Esophagus muscularis mucosa (tissue), 4 donors: ENCODE data around the gene ZNF211. TPM values are rescaled to one million over a fixed set of nuclear protein-coding genes. Genes with fewer than 3 reads are reported as not detected.
A peak's percentile ranks its signal among the peaks of the same experiment; 100 is the strongest.

Source experiments
- DNase-seq: peaks from one replicate; pipeline ENCODE4 v3.0.0-alpha.2; 2017; ENCODE audit errors: extremely low spot score
- H3K27ac ChIP-seq, 4 donors: fragments of 200-600 bp; sonication (generic); replicated peaks in 1 of 4; 1 replicate in 3 of 4; 2 replicates in 1 of 4; pipeline ENCODE4 v1.5.1; 2016 to 2019; ENCODE audit warnings: mild to moderate bottlenecking in 1 of 4
- H3K27me3 ChIP-seq, 4 donors: fragments of 200-600 bp; sonication (generic); one replicate each; pipeline versions ENCODE4 v1.5.1 to v1.6.0; 2016 to 2019
- H3K36me3 ChIP-seq, 4 donors: fragments of 200-600 bp; sonication (generic); one replicate each; pipeline ENCODE4 v1.5.1; 2016 to 2019
- H3K4me1 ChIP-seq, 4 donors: fragments of 200-600 bp; sonication (generic); one replicate each; pipeline ENCODE4 v1.5.1; 2016 to 2019
- H3K4me3 ChIP-seq, 4 donors: fragments of 200-600 bp; sonication (generic); 1 replicate in 2 of 4; 2 replicates in 2 of 4; pipeline ENCODE4 v1.5.1; 2016 to 2019; ENCODE audit warnings: mild to moderate bottlenecking in 4 of 4, moderate library complexity in 1 of 4
- H3K9me3 ChIP-seq, 4 donors: fragments of 200-600 bp; sonication (generic); 1 replicate in 3 of 4; 2 replicates in 1 of 4; pipeline ENCODE4 v1.5.1; 2016 to 2019
- CTCF ChIP-seq, 3 experiments: fragments of 200-600 bp in 2 of 3; fragments of 450-650 bp in 1 of 3; sonication (generic) in 2 of 3; IDR thresholded peaks; one replicate each; pipeline ENCODE4 v1.5.1; 2017 to 2019; ENCODE audit warnings: antibody characterized with exemption in 3 of 3, mild to moderate bottlenecking in 2 of 3, moderate library complexity in 1 of 3
- EP300 ChIP-seq: sonication (generic); formaldehyde crosslinking; IDR thresholded peaks from one replicate; pipeline ENCODE4 v1.6.1; 2017; ENCODE audit warnings: antibody characterized with exemption
- POLR2A ChIP-seq: fragments of 450-650 bp; IDR thresholded peaks from one replicate; pipeline ENCODE4 v1.6.1; 2017; ENCODE audit warnings: antibody characterized with exemption, moderate library complexity, mild to moderate bottlenecking, low read depth
- POLR2AphosphoS5 ChIP-seq, 2 donors: sonication (generic); formaldehyde crosslinking; IDR thresholded peaks; one replicate each; pipeline ENCODE4 v1.6.1; 2017; ENCODE audit warnings: antibody characterized with exemption in 2 of 2
- WGBS: methylation state at CpG from one replicate; pipeline ENCODE4 v1.1.5; 2018; 5-methylcytosine and 5-hydroxymethylcytosine counted together
- intact Hi-C: fragments of 100-400 bp; cut with DNase I; formaldehyde crosslinking; loops from one replicate; pipeline ENCODE4 v1.15.1; 2023
- total RNA-seq, 4 donors: library from RNA; depleted of rRNA; stranded (reverse); fragments of >200 nt; gene quantifications; one replicate each; pipeline versions ENCODE4 v1.1.0 to v1.2.1, GENCODE V29; 2016

ZNF211 gene
- total RNA-seq, 4 donors from 2014 or later, result 9.4 to 14.8 (median 11.0) TPM

GRCh38 chr19:57648331-57649003 is 15.5 kb downstream of the ZNF211 start:
- H3K9me3 ChIP-seq, result peaks cover 0 to 23% (median 7%) of the 10 kb centered on the region in 4 donors
- peak; percentile 66 for DNase-seq
- peaks cover 0 to 3% (median under 1%) of the 10 kb centered on the region in 4 donors for H3K36me3 ChIP-seq
- intact Hi-C loops, result no loop called here
- no peaks in the 10 kb centered on the region for H3K27me3 ChIP-seq
- no peak overlapping the region for H3K27ac ChIP-seq
- 66% methylated on average over 6 of the region's 6 CpGs for WGBS
- H3K4me1 ChIP-seq, result peaks cover 0 to 3% (median 0%) of the 10 kb centered on the region in 4 donors
- no peak overlapping the region for H3K4me3 ChIP-seq
- TF ChIP-seq POLR2AphosphoS5 (IDR thresholded peaks at IDR 0.05) (no peak), CTCF (IDR thresholded peaks at IDR 0.05) (no peak), POLR2A (no peak), EP300 (no peak)

GRCh38 chr19:57651654-57651996 is 18.7 kb downstream of the ZNF211 start:
- peak overlapping the region in 1 of 4 donors; percentile 9 for H3K4me3 ChIP-seq
- no peaks in the 10 kb centered on the region for H3K36me3 ChIP-seq
- 51% methylated on average over 6 of the region's 6 CpGs for WGBS
- H3K9me3 ChIP-seq, result peaks cover 0 to 11% (median 2%) of the 10 kb centered on the region in 4 donors
- TF ChIP-seq POLR2A (no peak), EP300 (no peak), POLR2AphosphoS5 (IDR thresholded peaks at IDR 0.05) (no peak), CTCF (IDR thresholded peaks at IDR 0.05) (no peak)
- H3K27ac ChIP-seq, result no peak overlapping the region
- H3K4me1 ChIP-seq, result peaks cover 0 to 3% (median 0%) of the 10 kb centered on the region in 4 donors
- DNase-seq, result peak; percentile 37
- intact Hi-C loops, result no loop called here
- H3K27me3 ChIP-seq, result peaks cover 0 to 4% (median 0%) of the 10 kb centered on the region in 4 donors

DNA sequence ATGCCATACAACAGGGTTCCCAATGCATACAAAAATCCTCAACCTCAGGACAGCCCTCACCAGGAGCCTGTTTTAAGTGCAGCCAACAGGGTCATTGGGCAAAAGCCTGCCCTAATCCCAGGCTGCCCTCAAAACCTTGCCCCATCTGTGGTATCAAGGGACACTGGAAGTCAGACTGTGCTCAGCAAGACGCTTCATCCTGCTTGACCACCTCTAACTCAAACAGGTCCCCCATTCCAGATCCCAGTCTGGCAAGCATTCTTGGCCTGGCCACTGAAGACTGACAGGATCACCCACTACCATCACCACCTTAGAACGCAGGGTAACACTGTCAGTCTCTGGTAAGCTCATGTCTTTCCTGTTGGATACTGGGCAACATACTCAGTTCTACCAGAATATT is 20.7 kb downstream of the ZNF211 start:
- Histone ChIP-seq H3K36me3 (no peaks in the 10 kb centered on the region), H3K27me3 (peaks cover 0 to 4% (median 0%) of the 10 kb centered on the region in 4 donors), H3K4me3 (no peak overlapping the region), H3K27ac (no peak overlapping the region), H3K9me3 (peaks cover 0 to 3% (median 0%) of the 10 kb centered on the region in 4 donors), H3K4me1 (peaks cover 0 to 3% (median 0%) of the 10 kb centered on the region in 4 donors)
- intact Hi-C loops, result no loop called here
- TF ChIP-seq CTCF (IDR thresholded peaks at IDR 0.05) (no peak), POLR2A (no peak), POLR2AphosphoS5 (IDR thresholded peaks at IDR 0.05) (no peak), EP300 (no peak)
- WGBS, result 94% methylated on average over 2 of the region's 2 CpGs
- DNase-seq, result peak; percentile 37

DNA sequence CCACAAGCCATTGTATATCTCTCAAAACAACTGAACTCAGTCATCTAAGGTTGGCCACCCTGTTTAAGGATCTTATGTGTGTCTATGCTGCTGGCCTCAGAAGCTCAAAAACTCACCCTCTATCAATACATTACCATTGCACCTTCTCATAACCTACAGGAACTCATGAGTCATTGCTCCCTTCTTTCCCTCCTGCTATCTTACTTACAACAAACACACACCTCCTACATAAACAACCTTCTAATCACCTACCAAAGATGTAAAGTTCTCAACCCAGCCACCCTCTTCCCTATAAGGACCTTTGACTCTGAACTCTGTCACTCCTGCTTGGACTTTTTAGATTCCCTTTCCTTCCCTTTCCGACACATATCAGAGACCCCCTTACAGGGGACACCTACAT is 22.5 kb downstream of the ZNF211 start:
- peak; percentile 37 for DNase-seq
- no peaks in the 10 kb centered on the region for H3K36me3 ChIP-seq
- intact Hi-C loops, result no loop called here
- H3K9me3 ChIP-seq, result peaks cover 0 to 3% (median 0%) of the 10 kb centered on the region in 4 donors
- H3K4me1 ChIP-seq, result peaks cover 0 to 3% (median 0%) of the 10 kb centered on the region in 4 donors
- no peak overlapping the region for H3K4me3 ChIP-seq
- WGBS, result 100% methylated on average over 1 of the region's 1 CpG
- peaks cover 0 to 4% (median 0%) of the 10 kb centered on the region in 4 donors for H3K27me3 ChIP-seq
- TF ChIP-seq EP300, result no peak
- H3K27ac ChIP-seq, result no peak overlapping the region

GRCh38 chr19:57656346-57656745 is 23.4 kb downstream of the ZNF211 start:
- peaks cover 0 to 4% (median 0%) of the 10 kb centered on the region in 4 donors for H3K27me3 ChIP-seq
- H3K27ac ChIP-seq, result no peak overlapping the region
- H3K4me3 ChIP-seq, result no peak overlapping the region
- no peak for TF ChIP-seq POLR2A
- WGBS, result 70% methylated on average over 1 of the region's 1 CpG
- peaks cover 0 to 3% (median 0%) of the 10 kb centered on the region in 4 donors for H3K4me1 ChIP-seq
- intact Hi-C loops, result no loop called here
- no peaks in the 10 kb centered on the region for H3K36me3 ChIP-seq
- peak; percentile 39 for DNase-seq
- H3K9me3 ChIP-seq, result peaks cover 0 to 3% (median 0%) of the 10 kb centered on the region in 4 donors
